EL (cell line): ENCODE data around the gene KEAP1.

ENCODE experiments used
- DNase-seq: peaks from one replicate; pipeline ENCODE4 v3.0.0-alpha.2; 2016

KEAP1 gene

GRCh38 chr19:10439588-10439987, 63.6 kb downstream of the KEAP1 start:
- no peak for DNase-seq
